ENCODE data around the gene NTN3.

DNA sequence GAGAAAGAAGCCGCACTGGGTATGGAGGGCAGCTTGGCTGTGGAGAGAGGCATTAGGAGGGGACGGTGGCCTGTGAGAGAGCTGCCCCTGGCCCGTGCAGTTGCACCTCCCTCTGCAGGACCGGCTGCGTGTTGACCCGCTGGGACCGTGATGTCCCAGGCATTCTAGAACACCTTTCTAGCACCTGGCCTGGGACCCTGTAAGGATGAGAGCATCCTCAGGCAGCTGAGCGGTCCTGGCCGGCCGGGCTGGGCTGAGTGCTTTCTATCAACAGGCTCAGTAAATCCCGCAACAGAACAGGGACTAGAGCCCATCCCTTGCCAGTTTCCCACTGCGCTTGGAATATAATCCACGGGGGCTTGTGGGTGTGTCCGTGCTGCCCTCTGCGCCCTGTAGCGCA is 18.5 kb downstream of the NTN3 start:
- TF ChIP-seq, protein P1, sequence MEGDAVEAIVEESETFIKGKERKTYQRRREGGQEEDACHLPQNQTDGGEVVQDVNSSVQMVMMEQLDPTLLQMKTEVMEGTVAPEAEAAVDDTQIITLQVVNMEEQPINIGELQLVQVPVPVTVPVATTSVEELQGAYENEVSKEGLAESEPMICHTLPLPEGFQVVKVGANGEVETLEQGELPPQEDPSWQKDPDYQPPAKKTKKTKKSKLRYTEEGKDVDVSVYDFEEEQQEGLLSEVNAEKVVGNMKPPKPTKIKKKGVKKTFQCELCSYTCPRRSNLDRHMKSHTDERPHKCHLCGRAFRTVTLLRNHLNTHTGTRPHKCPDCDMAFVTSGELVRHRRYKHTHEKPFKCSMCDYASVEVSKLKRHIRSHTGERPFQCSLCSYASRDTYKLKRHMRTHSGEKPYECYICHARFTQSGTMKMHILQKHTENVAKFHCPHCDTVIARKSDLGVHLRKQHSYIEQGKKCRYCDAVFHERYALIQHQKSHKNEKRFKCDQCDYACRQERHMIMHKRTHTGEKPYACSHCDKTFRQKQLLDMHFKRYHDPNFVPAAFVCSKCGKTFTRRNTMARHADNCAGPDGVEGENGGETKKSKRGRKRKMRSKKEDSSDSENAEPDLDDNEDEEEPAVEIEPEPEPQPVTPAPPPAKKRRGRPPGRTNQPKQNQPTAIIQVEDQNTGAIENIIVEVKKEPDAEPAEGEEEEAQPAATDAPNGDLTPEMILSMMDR (IDR thresholded peaks at IDR 0.05; ENCODE audit: borderline replicate concordance, extremely low read depth, low read length, poor library complexity, severe bottlenecking) = no peak
- no peak for TF ChIP-seq EZH2 (IDR thresholded peaks at IDR 0.05; ENCODE audit: borderline replicate concordance, low read depth, low read length, severe bottlenecking)
